ENCODE measurements around the gene TMEM87B. TPM values are rescaled to one million over a fixed set of nuclear protein-coding genes. Genes with fewer than 3 reads are reported as not detected.
"Not testable (repeated sequence)": the region's sequence is repeated elsewhere in the genome, so short reads cannot be mapped to it uniquely, and the experiment has no call there.

TMEM87B gene
- total RNA-seq, 4 donors from 2014 or later = 30.6 to 35.8 (median 34.9) TPM

DNA sequence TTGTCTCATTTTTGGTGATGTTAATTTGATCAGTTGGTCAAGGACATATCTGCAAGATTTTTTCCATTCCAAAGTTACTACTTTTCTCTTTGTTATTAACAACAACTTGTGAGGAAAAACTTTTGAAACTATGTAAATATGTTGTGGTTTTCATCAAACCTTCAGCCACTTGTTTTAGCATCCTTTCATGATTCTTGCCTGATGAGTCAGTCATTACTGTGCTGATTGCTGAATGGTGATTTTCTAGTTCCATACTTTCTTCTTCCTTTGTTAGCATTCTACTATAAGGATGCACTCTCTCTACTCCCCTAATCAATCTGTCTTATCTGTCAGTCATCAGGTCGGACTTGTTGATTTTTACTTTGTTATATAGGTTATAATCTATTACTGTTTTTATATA, 10.9 kb downstream of the TMEM87B start:
- DNase-seq = no peak
- Histone ChIP-seq H3K27me3 (no peaks in the 10 kb centered on the region), H3K4me1 (no peaks in the 10 kb centered on the region), H3K36me3 (peaks cover 16 to 18% of the 10 kb centered on the region in 2 donors), H3K9me3 (no peaks in the 10 kb centered on the region), H3K27ac (no peak overlapping the region), H3K4me3 (replicated peaks in 1 of 3) (no peak overlapping the region)
- 84 to 88% methylated on average over 1 of the region's 1 CpG for WGBS, 2 donors
- TF ChIP-seq, protein P1, sequence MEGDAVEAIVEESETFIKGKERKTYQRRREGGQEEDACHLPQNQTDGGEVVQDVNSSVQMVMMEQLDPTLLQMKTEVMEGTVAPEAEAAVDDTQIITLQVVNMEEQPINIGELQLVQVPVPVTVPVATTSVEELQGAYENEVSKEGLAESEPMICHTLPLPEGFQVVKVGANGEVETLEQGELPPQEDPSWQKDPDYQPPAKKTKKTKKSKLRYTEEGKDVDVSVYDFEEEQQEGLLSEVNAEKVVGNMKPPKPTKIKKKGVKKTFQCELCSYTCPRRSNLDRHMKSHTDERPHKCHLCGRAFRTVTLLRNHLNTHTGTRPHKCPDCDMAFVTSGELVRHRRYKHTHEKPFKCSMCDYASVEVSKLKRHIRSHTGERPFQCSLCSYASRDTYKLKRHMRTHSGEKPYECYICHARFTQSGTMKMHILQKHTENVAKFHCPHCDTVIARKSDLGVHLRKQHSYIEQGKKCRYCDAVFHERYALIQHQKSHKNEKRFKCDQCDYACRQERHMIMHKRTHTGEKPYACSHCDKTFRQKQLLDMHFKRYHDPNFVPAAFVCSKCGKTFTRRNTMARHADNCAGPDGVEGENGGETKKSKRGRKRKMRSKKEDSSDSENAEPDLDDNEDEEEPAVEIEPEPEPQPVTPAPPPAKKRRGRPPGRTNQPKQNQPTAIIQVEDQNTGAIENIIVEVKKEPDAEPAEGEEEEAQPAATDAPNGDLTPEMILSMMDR (IDR thresholded peaks at IDR 0.05) = no peak
- no peak for TF ChIP-seq POLR2A (IDR thresholded peaks at IDR 0.05)
- intact Hi-C loops (cut with DNase I) = no loop called here

DNA sequence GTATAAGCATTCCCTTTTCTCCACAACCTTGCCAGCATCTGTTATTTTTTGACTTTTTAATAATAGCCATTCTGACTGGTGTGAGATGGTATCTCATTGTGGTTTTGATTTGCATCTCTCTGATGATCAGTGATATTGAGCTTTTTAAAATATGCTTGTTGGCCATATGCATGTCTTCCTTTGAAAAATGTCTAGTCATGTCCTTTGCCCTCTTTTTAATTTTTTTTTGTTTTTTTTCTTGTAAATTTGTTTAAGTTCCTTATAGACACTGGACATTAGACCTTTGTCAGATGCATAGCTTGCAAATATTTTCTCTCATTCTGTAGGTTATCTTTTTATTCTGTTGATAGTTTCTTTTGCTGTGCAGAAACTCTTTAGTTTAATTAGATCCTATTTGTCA, 14.7 kb downstream of the TMEM87B start:
- intact Hi-C loops (cut with DNase I); H3K27me3 ChIP-seq; DNase-seq; H3K4me1 ChIP-seq; H3K4me3 ChIP-seq (replicated peaks in 1 of 3); H3K9me3 ChIP-seq; H3K27ac ChIP-seq: not testable (repeated sequence)
- peaks cover 13 to 15% of the 10 kb centered on the region in 2 donors for H3K36me3 ChIP-seq

GRCh38 chr2:112073875-112074274, 18.8 kb downstream of the TMEM87B start:
- WGBS, 2 donors = 94 to 95% methylated on average over 3 of the region's 3 CpGs
- Histone ChIP-seq H3K4me3 (replicated peaks in 1 of 3) (no peak overlapping the region), H3K9me3 (no peaks in the 10 kb centered on the region), H3K36me3 (peaks cover 3 to 5% of the 10 kb centered on the region in 2 donors), H3K4me1 (no peaks in the 10 kb centered on the region), H3K27me3 (no peaks in the 10 kb centered on the region), H3K27ac (no peak overlapping the region)
- DNase-seq = no peak
- intact Hi-C loops (cut with DNase I) = no loop called here
- no peak for TF ChIP-seq POLR2A (IDR thresholded peaks at IDR 0.05)
- TF ChIP-seq, protein P1 (IDR thresholded peaks at IDR 0.05) = no peak

DNA sequence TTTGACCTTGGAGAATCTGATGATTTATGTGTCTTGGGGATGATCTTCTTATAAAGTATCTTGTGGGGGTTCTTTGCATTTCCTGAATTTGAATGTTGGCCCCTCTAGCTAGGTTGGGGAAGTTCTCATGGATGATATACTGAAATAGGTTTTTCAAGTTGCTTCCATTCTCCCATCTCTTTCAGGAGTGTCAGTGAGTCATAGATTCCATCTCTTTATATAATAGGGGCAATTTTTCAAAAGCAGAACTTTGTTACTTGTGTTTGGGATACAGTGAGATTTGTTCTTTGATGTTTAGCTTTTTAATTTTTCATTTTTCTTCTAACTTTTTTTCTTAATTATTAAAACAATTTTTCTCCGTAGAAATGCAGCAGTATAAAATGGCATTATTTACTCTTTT, 19.4 kb downstream of the TMEM87B start:
- Histone ChIP-seq H3K36me3 (peaks cover 3 to 5% of the 10 kb centered on the region in 2 donors), H3K9me3 (no peaks in the 10 kb centered on the region), H3K27ac (no peak overlapping the region), H3K27me3 (no peaks in the 10 kb centered on the region), H3K4me3 (replicated peaks in 1 of 3) (no peak overlapping the region), H3K4me1 (no peaks in the 10 kb centered on the region)
- whole genome bisulfite sequencing, 2 donors = 99% methylated on average over 1 of the region's 1 CpG
- no peak for DNase-seq
- intact Hi-C loops (cut with DNase I) = no loop called here
- TF ChIP-seq, protein P1 (IDR thresholded peaks at IDR 0.05) = no peak
- TF ChIP-seq POLR2A (IDR thresholded peaks at IDR 0.05) = no peak

DNA sequence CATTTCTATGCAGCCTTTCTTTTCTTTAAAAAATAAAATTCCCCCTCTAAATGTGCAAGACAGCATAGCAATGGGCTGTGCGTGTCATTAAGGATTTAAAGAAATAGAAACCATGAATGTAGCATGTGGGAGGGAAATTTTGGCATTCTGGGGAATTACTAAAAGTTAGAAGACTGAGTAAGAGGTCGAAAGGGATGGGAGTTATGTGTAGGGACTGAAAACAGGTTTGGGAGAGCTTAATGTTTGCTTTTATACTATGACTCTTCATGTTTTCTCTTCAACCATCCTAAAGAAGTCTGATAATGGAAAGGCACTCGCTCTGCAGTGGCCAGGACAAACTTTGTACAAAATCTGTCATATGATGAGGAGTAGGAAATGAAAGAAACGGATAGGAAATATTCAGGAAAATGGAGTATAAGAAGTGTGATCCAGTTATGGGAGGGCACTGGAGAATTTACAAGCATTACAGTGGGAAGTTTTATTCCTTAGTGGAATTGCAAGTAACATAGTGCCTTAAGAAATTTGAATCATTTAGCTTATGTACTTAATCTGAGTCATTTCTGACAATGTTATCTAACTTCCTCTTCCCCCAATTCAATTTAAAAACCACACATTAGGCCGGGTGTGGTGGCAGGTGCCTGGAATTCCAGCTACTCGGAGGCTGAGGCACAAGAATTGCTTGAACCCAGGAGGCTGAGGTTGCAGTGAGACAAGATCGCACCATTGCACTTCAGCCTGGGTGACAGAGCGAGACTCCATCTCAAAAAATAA, 20.6 kb downstream of the TMEM87B start:
- H3K27me3 ChIP-seq = no peaks in the 10 kb centered on the region
- H3K4me3 ChIP-seq (replicated peaks in 1 of 3) = no peak overlapping the region
- H3K4me1 ChIP-seq = no peaks in the 10 kb centered on the region
- no peak for DNase-seq
- no peak overlapping the region for H3K27ac ChIP-seq
- intact Hi-C loops (cut with DNase I) = no loop called here
- peaks cover 3 to 5% of the 10 kb centered on the region in 2 donors for H3K36me3 ChIP-seq
- WGBS, 2 donors = 83 to 86% methylated on average over 8 of the region's 8 CpGs
- TF ChIP-seq, protein P1 (IDR thresholded peaks at IDR 0.05) = no peak
- no peak for TF ChIP-seq POLR2A (IDR thresholded peaks at IDR 0.05)
- H3K9me3 ChIP-seq = no peaks in the 10 kb centered on the region

Measured in thyroid gland (tissue), 4 donors.